PC-3 (cell line): ENCODE results near the gene DNASE1L2. TPM values are rescaled to one million over a fixed set of nuclear protein-coding genes. Genes with fewer than 3 reads are reported as not detected.
"Not testable (repeated sequence)": the region's sequence is repeated elsewhere in the genome, so short reads cannot be mapped to it uniquely, and the experiment has no call there.

Experiments
- ATAC-seq: fragments of 200-7000 bp; cut with Tn5 transposase; 2 replicates; pipeline ENCODE4 v1.9.1; 2020; ENCODE audit warnings: mild to moderate bottlenecking, moderate library complexity
- BruUV-seq: library from RNA; stranded (reverse); fragments of 400-500 nt; replicated peaks from 2 replicates; lab custom pipeline; 2021; lab: Mats Ljungman, UMichigan
- CTCF ChIA-PET: fragments of 300-600 bp; sonication (Branson Sonifier 250); formaldehyde crosslinking; loops from one replicate; lab custom pipeline; 2022; ENCODE audit warnings: antibody characterized with exemption; lab: Charles Lee
- POLR2A ChIA-PET: fragments of 300-600 bp; sonication (Branson Sonifier 250); formaldehyde crosslinking; loops from one replicate; lab custom pipeline; 2022; ENCODE audit warnings: antibody characterized with exemption; ENCODE audit not compliant: unreplicated experiment; lab: Charles Lee
- DNase-seq: peaks from one replicate; pipeline ENCODE4 v3.0.0-alpha.2; 2015
- H2AFZ ChIP-seq: fragments of 300-600 bp; sonication (generic); 2 replicates; pipeline ENCODE4 v1.6.0; 2016; ENCODE audit warnings: antibody characterized with exemption, low read length
- H3F3A ChIP-seq: fragments of 300-600 bp; sonication (generic); one replicate; pipeline ENCODE4 v1.6.0; 2017; ENCODE audit warnings: antibody characterized with exemption, low read length, control low read depth, mild to moderate bottlenecking; ENCODE audit not compliant: unreplicated experiment
- H3K27ac ChIP-seq: fragments of 300-600 bp; sonication (generic); 2 replicates; pipeline ENCODE4 v1.5.1; 2016; ENCODE audit warnings: mild to moderate bottlenecking, low read length
- H3K27me3 ChIP-seq: fragments of 300-600 bp; sonication (generic); 2 replicates; pipeline ENCODE4 v1.6.1; 2016; ENCODE audit warnings: low read length, mixed read lengths
- H3K36me3 ChIP-seq: fragments of 300-600 bp; sonication (generic); 2 replicates; pipeline ENCODE4 v1.6.1; 2016; ENCODE audit warnings: low read depth, mixed run types, low read length, mixed read lengths
- H3K4me1 ChIP-seq: fragments of 300-600 bp; sonication (generic); 2 replicates; pipeline ENCODE4 v1.5.1; 2016; ENCODE audit warnings: low read length; ENCODE audit not compliant: insufficient read depth
- H3K4me2 ChIP-seq: fragments of 300-600 bp; sonication (generic); 2 replicates; pipeline ENCODE4 v1.6.0; 2016; ENCODE audit warnings: low read length
- H3K4me3 ChIP-seq: fragments of 300-600 bp; sonication (generic); 2 replicates; pipeline ENCODE4 v1.5.1; 2016; ENCODE audit warnings: mild to moderate bottlenecking, low read length, mixed read lengths
- H3K79me2 ChIP-seq: fragments of 300-600 bp; sonication (generic); 2 replicates; pipeline ENCODE4 v1.6.1; 2017; ENCODE audit warnings: low read length, mixed read lengths
- H3K9ac ChIP-seq: fragments of 300-600 bp; sonication (generic); 2 replicates; pipeline ENCODE4 v1.6.0; 2016; ENCODE audit warnings: mild to moderate bottlenecking, low read length
- H3K9me2 ChIP-seq: fragments of 300-600 bp; sonication (generic); replicated peaks from 2 replicates; pipeline ENCODE4 v1.6.1; 2016; ENCODE audit warnings: mixed run types, low read length, mixed read lengths
- H3K9me3 ChIP-seq: fragments of 300-600 bp; sonication (generic); 2 replicates; pipeline ENCODE4 v1.6.1; 2016; ENCODE audit warnings: low read length, mixed read lengths
- H4K20me1 ChIP-seq: fragments of 300-600 bp; sonication (generic); 2 replicates; pipeline ENCODE4 v1.6.1; 2016; ENCODE audit warnings: low read length, mixed read lengths
- CTCF ChIP-seq: fragments of 300-600 bp; sonication (generic); conservative IDR thresholded peaks from 2 replicates; pipeline ENCODE4 v1.5.1; 2017; ENCODE audit warnings: antibody characterized with exemption, low read depth, mild to moderate bottlenecking, low read length
- EZH2 ChIP-seq: fragments of 300-600 bp; sonication (generic); IDR thresholded peaks from one replicate; pipeline ENCODE4 v1.6.1; 2017; ENCODE audit warnings: antibody characterized with exemption, mild to moderate bottlenecking, low read length; ENCODE audit not compliant: unreplicated experiment
- EZH2phosphoT487 ChIP-seq: fragments of 300-600 bp; sonication (generic); IDR thresholded peaks from 2 replicates; pipeline ENCODE4 v1.6.1; 2018; ENCODE audit warnings: mild to moderate bottlenecking, antibody characterized with exemption, low read length, borderline replicate concordance
- intact Hi-C: fragments of 100-400 bp; cut with micrococcal nuclease; formaldehyde crosslinking; loops from 2 replicates; pipeline ENCODE4 v1.9.0; 2023
- total RNA-seq: library from RNA; depleted of rRNA; stranded (reverse); fragments of >200 nt; gene quantifications from 2 replicates; pipeline ENCODE4 v1.2.3, GENCODE V29; 2014

Gene DNASE1L2
- total RNA-seq, 1 experiment from 2014 or later = 2.7 TPM

GRCh38 chr16:2238150-2238837 is 2.0 kb downstream of the DNASE1L2 start:
- Histone ChIP-seq H3K27me3 (no peaks in the 10 kb centered on the region), H3K36me3 (no peaks in the 10 kb centered on the region), H3F3A (no peaks in the 10 kb centered on the region), H3K9me2 (no peaks in the 10 kb centered on the region), H3K79me2 (no peaks in the 10 kb centered on the region), H3K9ac (no peak overlapping the region), H3K27ac (no peak overlapping the region), H3K9me3 (no peaks in the 10 kb centered on the region), H3K4me1 (no peaks in the 10 kb centered on the region), H4K20me1 (no peaks in the 10 kb centered on the region), H3K4me3 (no peak overlapping the region), H2AFZ (no peak overlapping the region), H3K4me2 (no peak overlapping the region)
- CTCF ChIA-PET = interaction anchor here (0.9 kb wide), 1 partner anchor 43 kb away, joined by 3 read pairs; no protein-coding TSS in a partner anchor
- no peak for TF ChIP-seq EZH2phosphoT487
- TF ChIP-seq EZH2 = no peak
- TF ChIP-seq CTCF = no peak
- DNase-seq (no peak), ATAC-seq (no peak)
- intact Hi-C loops = no loop called here
- POLR2A ChIA-PET = no interaction called here
- BruUV-seq = no TSS peak

- no peak overlapping the region for H3K4me2 ChIP-seq
- no peaks in the 10 kb centered on the region for H3F3A ChIP-seq
- DNase-seq (no peak), ATAC-seq (peak; percentile 27; the same call in 1 of the 2 replicates)
- H3K4me1 ChIP-seq = no peaks in the 10 kb centered on the region
- H3K36me3 ChIP-seq = no peaks in the 10 kb centered on the region
- ChIA-PET POLR2A (no interaction called here), CTCF (interaction anchor here (0.9 kb wide), 1 partner anchor 44 kb away, joined by 3 read pairs; no protein-coding TSS in a partner anchor)
- no peak overlapping the region for H3K4me3 ChIP-seq
- TF ChIP-seq EZH2phosphoT487 (no peak), EZH2 (no peak), CTCF (no peak)
- no peaks in the 10 kb centered on the region for H3K27me3 ChIP-seq
- H3K27ac ChIP-seq = no peak overlapping the region
- H3K9me3 ChIP-seq = no peaks in the 10 kb centered on the region
- H4K20me1 ChIP-seq = no peaks in the 10 kb centered on the region
- no peaks in the 10 kb centered on the region for H3K79me2 ChIP-seq
- no TSS peak for BruUV-seq
- intact Hi-C loops = no loop called here
- H3K9ac ChIP-seq = no peak overlapping the region
- H2AFZ ChIP-seq = no peak overlapping the region
- no peaks in the 10 kb centered on the region for H3K9me2 ChIP-seq
These were observed 2.8 kb downstream of the DNASE1L2 start for GRCh38 chr16:2238838-2239675.

- H3K27ac ChIP-seq, H3F3A ChIP-seq, ATAC-seq, H3K9ac ChIP-seq, DNase-seq, H3K36me3 ChIP-seq, H3K4me3 ChIP-seq, H3K79me2 ChIP-seq, H4K20me1 ChIP-seq, H3K27me3 ChIP-seq, H3K4me2 ChIP-seq, H3K9me2 ChIP-seq, POLR2A ChIA-PET, BruUV-seq, H3K9me3 ChIP-seq, intact Hi-C loops, CTCF ChIA-PET, H2AFZ ChIP-seq, H3K4me1 ChIP-seq: not testable (repeated sequence)
These were observed 4.1 kb downstream of the DNASE1L2 start for GRCh38 chr16:2240331-2240730.
